Gastrocnemius medialis (tissue), 4 donors: ENCODE measurements around the gene ZNF362.

Source experiments
- POLR2A ChIP-seq, 2 donors: fragments of 450-650 bp; IDR thresholded peaks; one replicate each; pipeline ENCODE4 v1.6.1; 2017; ENCODE audit warnings: antibody characterized with exemption in 2 of 2, mild to moderate bottlenecking in 2 of 2, moderate library complexity in 2 of 2
- TF ChIP-seq, protein P1 (sequence below), 5 experiments: fragments of 450-650 bp in 3 of 5; fragments of 200-600 bp in 2 of 5; sonication (generic) in 2 of 5; IDR thresholded peaks in 4 of 5; conservative IDR thresholded peaks in 1 of 5; 1 replicate in 4 of 5; 2 replicates in 1 of 5; pipeline ENCODE4 v1.5.1; 2016 to 2019; ENCODE audit warnings: antibody characterized with exemption in 5 of 5, mild to moderate bottlenecking in 3 of 5, moderate library complexity in 3 of 5

DNA sequence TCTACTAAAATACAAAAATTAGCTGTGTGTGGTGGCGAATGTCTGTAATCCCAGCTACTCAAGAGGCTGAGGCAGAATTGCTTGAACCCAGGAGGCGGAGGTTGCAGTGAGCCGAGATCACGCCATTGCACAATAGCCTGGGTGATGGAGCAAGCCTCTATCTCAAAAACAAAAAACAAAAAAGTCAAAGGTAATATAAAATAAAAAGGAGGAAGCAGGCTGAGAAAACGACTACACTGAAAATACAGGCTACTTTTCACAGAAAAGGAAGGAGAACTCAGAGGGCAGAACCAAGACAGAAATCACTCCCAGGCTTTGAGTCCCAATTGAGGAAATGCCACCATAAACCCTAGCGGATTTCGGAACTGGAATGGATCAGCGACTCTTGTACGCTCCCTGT lies 70.5 kb downstream of the ZNF362 start:
- TF ChIP-seq, protein P1, sequence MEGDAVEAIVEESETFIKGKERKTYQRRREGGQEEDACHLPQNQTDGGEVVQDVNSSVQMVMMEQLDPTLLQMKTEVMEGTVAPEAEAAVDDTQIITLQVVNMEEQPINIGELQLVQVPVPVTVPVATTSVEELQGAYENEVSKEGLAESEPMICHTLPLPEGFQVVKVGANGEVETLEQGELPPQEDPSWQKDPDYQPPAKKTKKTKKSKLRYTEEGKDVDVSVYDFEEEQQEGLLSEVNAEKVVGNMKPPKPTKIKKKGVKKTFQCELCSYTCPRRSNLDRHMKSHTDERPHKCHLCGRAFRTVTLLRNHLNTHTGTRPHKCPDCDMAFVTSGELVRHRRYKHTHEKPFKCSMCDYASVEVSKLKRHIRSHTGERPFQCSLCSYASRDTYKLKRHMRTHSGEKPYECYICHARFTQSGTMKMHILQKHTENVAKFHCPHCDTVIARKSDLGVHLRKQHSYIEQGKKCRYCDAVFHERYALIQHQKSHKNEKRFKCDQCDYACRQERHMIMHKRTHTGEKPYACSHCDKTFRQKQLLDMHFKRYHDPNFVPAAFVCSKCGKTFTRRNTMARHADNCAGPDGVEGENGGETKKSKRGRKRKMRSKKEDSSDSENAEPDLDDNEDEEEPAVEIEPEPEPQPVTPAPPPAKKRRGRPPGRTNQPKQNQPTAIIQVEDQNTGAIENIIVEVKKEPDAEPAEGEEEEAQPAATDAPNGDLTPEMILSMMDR (IDR thresholded peaks at IDR 0.05 in 4 of 5, conservative IDR thresholded peaks at IDR 0.05 in 1 of 5), result no peak
- TF ChIP-seq POLR2A (IDR thresholded peaks at IDR 0.05), result no peak
